Measurements from ENCODE around the gene OR10G3.

- no peak for TF ChIP-seq BACH2 (CRISPR knock-in tag; IDR thresholded peaks at IDR 0.05; ENCODE audit: borderline replicate concordance)
- TF ChIP-seq TOX (CRISPR knock-in tag; IDR thresholded peaks at IDR 0.05; ENCODE audit: borderline replicate concordance): no peak
- TF ChIP-seq OSR1 (CRISPR knock-in tag; IDR thresholded peaks at IDR 0.05): no peak
- TF ChIP-seq PATZ1 (CRISPR knock-in tag; IDR thresholded peaks at IDR 0.05; ENCODE audit: borderline replicate concordance): no peak
- no peak for TF ChIP-seq CREB5 (CRISPR knock-in tag; IDR thresholded peaks at IDR 0.05; ENCODE audit: low read depth)
- no peak for TF ChIP-seq ZNF70 (CRISPR knock-in tag; IDR thresholded peaks at IDR 0.05)
- TF ChIP-seq ZC3H10 (CRISPR knock-in tag; IDR thresholded peaks at IDR 0.05): no peak
- TF ChIP-seq TSHZ2 (CRISPR knock-in tag; IDR thresholded peaks at IDR 0.05): no peak
- TF ChIP-seq ARNTL (CRISPR knock-in tag; IDR thresholded peaks at IDR 0.05; ENCODE audit: borderline replicate concordance, low read depth): no peak
These were observed 23.3 kb downstream of the OR10G3 start for GRCh38 chr14:21556378-21557083.
